PC-9 (cell line): ENCODE data around the gene MMP15.

ENCODE experiments used
- EZH2 ChIP-seq: fragments of 200-600 bp; sonication (generic); IDR thresholded peaks from 2 replicates; pipeline ENCODE4 v1.8.0; 2017; ENCODE audit warnings: antibody characterized with exemption, low read depth
- TF ChIP-seq, protein P1 (sequence below): fragments of 200-600 bp; sonication (generic); conservative IDR thresholded peaks from 2 replicates; pipeline ENCODE4 v1.6.1; 2017; ENCODE audit warnings: mixed run types, antibody characterized with exemption, mild to moderate bottlenecking, moderate library complexity

GRCh38 chr16:58051296-58051695 is 25.7 kb downstream of the MMP15 start:
- TF ChIP-seq, protein P1, sequence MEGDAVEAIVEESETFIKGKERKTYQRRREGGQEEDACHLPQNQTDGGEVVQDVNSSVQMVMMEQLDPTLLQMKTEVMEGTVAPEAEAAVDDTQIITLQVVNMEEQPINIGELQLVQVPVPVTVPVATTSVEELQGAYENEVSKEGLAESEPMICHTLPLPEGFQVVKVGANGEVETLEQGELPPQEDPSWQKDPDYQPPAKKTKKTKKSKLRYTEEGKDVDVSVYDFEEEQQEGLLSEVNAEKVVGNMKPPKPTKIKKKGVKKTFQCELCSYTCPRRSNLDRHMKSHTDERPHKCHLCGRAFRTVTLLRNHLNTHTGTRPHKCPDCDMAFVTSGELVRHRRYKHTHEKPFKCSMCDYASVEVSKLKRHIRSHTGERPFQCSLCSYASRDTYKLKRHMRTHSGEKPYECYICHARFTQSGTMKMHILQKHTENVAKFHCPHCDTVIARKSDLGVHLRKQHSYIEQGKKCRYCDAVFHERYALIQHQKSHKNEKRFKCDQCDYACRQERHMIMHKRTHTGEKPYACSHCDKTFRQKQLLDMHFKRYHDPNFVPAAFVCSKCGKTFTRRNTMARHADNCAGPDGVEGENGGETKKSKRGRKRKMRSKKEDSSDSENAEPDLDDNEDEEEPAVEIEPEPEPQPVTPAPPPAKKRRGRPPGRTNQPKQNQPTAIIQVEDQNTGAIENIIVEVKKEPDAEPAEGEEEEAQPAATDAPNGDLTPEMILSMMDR = no peak
- TF ChIP-seq EZH2 = no peak
